SIG-M5 (cell line): ENCODE data around the gene VSIG10L2.

Experiments
- DNase-seq: peaks from one replicate; lab custom pipeline; 2025; lab: John Stamatoyannopoulos, UW

Gene VSIG10L2

GRCh38 chr11:125929445-125930075 lies 16.3 kb upstream of the VSIG10L2 start:
- no peak for DNase-seq

- DNase-seq = no peak
Observed at GRCh38 chr11:125930076-125930450, 15.8 kb upstream of the VSIG10L2 start.

DNA sequence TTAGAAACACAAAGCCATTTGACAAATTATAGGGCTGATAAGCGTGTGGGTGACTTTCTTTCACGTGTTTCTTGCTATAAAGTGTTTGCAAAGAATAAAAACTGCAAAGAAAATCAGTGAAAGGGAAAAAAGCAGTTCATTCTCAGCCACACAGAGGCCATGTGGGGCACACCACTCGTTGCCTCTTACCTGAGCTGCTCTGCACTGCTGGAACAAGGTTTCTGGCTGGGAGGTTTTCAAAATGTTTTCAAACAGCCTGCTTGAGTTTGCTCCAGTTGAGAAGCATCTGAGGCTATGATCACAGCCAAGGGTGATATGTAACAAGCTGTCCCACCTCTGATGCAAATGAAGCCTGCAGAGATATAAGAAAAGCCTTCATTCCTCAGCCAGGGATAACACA lies 14.7 kb upstream of the VSIG10L2 start:
- DNase-seq = no peak

GRCh38 chr11:125931668-125932067 lies 14.2 kb upstream of the VSIG10L2 start:
- DNase-seq = no peak

DNA sequence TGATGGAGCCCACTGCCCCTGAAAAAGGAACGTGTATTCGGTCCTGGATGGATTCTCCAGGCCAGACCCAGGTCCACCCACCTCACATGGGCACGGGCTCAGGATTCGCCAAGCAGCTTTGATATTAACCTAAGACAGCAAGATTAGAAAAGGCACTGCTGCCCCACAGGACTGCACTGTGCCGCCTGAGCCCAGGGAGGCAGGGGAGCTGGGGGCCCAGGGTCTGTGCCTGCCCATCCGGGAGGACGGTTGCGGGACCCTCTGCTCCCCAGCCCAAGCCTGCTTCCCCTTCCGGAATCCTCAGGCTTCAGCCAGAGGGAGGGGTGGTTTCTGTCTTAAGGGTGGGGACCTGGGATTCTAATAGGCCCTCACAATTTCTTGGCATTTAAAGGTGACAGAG lies 13.5 kb upstream of the VSIG10L2 start:
- no peak for DNase-seq

GRCh38 chr11:125933030-125933813 lies 12.6 kb upstream of the VSIG10L2 start:
- no peak for DNase-seq

DNA sequence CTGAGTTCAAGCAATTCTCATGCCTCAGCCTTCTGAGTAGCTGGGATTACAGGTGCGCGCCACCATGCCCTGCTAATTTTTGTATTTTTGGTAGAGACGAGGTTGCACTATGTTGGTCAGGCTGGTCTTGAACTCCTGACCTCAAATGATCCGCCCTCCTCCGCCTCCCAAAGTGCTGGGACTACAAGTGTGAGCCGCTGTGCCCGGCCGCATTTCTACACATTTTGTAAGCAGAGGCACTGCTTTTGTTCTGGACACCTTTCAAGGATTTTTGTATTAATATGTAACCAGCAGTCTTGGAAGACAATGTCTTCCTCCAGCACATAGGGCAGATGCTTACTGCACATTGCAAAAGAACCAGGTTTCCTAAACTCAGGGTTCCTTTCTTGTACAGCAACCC lies 11.4 kb upstream of the VSIG10L2 start:
- no peak for DNase-seq

DNA sequence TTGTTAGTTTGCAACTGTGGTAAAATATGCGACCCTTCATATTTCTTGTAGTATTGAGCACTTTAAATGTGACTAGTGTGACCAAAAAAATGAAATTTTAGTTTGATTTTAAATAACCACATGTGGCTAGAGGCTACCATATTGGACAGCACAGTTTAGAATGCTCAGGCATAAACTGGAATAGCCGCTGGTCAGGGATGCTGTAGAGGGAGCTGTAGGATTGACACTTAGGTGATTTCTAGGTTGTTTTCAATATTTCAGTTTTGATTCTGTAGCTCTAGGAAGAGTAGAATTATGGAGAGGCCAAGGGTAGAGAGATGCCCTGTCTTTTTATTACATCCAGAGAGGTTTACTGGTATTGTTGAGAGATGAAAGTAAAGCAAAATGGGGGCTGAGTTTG lies 10.8 kb upstream of the VSIG10L2 start:
- no peak for DNase-seq

DNA sequence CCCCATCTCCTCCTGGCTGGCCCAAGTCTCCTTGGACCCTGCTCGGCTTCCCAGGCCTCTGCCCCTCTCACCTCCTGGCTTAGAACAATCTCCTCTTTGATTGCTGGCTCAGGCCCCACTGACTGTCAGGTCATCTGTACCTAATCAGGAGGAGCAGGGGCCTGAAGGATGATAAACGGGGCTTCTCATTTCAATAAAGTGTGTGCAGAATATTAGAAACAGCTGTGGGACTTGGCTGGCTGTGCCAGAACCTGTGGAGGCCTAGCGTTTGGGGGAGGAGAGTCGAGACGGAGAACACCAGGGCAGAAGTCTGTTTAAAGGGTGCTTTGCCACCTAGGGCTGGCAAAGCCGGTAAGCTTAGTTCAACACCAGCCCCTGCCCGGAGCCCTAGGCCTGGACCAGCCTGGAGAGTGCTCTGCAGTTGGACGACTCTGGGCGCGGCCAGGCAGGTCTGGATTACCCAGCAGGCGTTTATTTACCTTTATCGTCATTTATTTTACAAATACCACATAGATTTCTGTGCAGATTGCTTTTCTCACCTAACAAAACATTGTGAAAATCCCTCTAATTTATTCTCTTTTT lies 10.1 kb upstream of the VSIG10L2 start:
- no peak for DNase-seq

GRCh38 chr11:125938418-125938817 lies 7.4 kb upstream of the VSIG10L2 start:
- DNase-seq = no peak

GRCh38 chr11:125939081-125939521 lies 6.7 kb upstream of the VSIG10L2 start:
- DNase-seq = no peak

DNA sequence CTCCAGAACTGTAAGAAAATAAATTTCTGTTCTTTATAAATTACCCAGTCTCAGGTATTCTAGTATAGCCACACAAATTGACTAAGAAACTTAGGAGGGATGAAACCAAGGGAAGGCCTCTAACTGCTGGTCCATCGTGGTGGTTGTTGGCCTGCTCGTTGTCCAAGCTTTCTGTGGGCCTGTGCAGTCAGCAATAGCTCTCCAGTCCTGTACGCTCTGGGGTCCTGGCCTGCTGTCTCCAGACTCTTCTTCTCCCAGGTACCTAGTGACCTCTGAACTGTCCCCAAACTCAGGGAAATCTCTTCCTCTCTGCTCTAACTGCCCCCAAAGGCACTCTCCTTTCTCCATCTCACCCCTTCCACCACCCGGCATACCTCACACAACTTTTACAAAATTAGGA lies 5.7 kb upstream of the VSIG10L2 start:
- DNase-seq = no peak

GRCh38 chr11:125941267-125941618 lies 4.6 kb upstream of the VSIG10L2 start:
- DNase-seq = no peak

- DNase-seq = no peak
Observed at GRCh38 chr11:125941619-125942611, 3.9 kb upstream of the VSIG10L2 start.

DNA sequence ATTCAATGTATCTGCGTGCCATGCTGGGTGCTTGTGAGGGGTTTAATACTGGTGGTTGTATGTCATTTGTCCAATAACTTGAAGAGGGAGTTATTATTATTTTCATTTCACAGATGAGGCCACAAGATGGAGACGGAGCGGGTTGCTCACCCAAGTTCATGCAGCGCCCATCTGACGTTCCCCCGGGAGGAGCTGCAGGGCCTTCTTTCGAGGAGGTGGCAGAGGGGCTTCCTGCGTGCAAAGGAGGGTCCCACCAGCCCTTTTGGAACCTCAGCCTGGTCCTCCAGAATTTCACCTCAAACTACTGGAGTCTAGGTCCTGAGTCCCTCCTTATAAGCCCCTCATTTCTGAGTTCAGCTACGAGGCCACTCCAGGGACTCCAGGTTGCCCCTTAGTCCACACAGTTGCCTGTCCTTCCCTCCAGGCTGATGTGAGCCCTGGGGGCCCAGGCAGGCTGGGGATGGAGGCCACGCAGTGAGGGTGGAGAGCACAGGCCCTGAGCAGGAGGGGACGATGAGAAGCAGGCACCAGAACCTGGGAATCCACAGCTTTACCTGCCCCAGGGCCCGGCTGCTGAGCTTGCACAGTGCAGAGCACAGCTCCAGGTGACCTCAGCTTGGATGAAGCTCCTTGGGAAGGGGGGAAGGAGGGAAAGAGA lies 2.9 kb upstream of the VSIG10L2 start:
- no peak for DNase-seq

- no peak for DNase-seq
Observed at GRCh38 chr11:125943661-125944349, 2.0 kb upstream of the VSIG10L2 start.

- DNase-seq = no peak
Observed at GRCh38 chr11:125944350-125945010, 1.4 kb upstream of the VSIG10L2 start.

DNA sequence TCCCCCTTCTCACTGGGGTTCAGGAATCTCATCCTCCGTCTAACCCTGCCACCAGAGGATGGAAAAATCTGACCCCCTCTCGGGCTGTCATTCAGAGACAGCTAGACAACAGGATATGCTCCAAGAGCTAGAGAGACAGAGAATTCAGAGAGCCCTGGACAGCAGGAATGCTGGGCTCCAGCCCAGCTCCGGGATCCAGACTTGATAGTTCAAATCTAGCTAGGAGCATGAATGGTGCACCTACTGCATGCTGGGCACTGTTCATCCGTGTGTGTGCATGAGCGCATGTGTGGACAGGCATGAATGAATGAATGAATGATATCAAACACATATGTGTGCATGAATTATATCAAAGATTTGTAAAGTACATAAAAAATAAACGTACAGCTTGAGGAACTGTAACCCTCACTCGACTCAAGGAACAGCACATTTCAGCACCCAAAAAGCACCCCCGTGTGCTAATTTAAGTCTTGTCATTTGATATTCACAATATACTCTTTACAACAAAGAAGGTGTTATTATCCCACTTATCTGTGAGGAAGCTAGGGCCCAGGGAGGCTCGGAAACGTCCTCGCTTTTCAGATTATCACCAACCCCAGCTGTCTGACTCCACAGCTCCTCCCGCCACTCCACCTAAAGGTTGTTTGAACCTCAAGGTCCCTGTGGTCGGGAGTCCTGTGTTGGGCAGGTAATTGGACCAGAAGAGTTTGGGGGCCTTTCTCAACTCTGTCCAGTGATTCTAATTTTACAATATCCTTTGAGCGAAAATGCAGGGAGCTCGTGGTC lies 640 bp upstream of the VSIG10L2 start:
- DNase-seq = no peak

GRCh38 chr11:125946712-125947418 lies 1.0 kb downstream of the VSIG10L2 start:
- DNase-seq = no peak
